Chondrocyte (in vitro differentiated cells): ENCODE results near the gene CLEC4E. TPM values are rescaled to one million over a fixed set of nuclear protein-coding genes. Genes with fewer than 3 reads are reported as not detected.
"Not testable (repeated sequence)": the region's sequence is repeated elsewhere in the genome, so short reads cannot be mapped to it uniquely, and the experiment has no call there.

Experiments
- DNase-seq: peaks from one replicate; pipeline ENCODE4 v3.0.0; 2021; ENCODE audit warnings: mixed read lengths, low spot score
- H3K27ac Mint-ChIP-seq: one replicate; pipeline ENCODE4 v1.8.0; 2021; ENCODE audit warnings: mild to moderate bottlenecking, moderate library complexity, mixed read lengths; ENCODE audit not compliant: unreplicated experiment
- H3K27me3 Mint-ChIP-seq: 2 replicates; pipeline ENCODE4 v1.8.0; 2021; ENCODE audit warnings: low read depth, mixed read lengths
- H3K36me3 Mint-ChIP-seq: 2 replicates; pipeline ENCODE4 v1.8.0; 2021; ENCODE audit warnings: low read depth, mixed read lengths
- H3K4me1 Mint-ChIP-seq: 2 replicates; pipeline ENCODE4 v1.8.0; 2021; ENCODE audit warnings: low read depth, mild to moderate bottlenecking, mixed read lengths
- H3K4me3 Mint-ChIP-seq: one replicate; pipeline ENCODE4 v1.8.0; 2021; ENCODE audit warnings: mild to moderate bottlenecking, moderate library complexity, mixed read lengths; ENCODE audit not compliant: unreplicated experiment
- H3K9me3 Mint-ChIP-seq: 2 replicates; pipeline ENCODE4 v1.8.0; 2021; ENCODE audit warnings: low read depth, mixed read lengths
- CTCF ChIP-seq: fragments of 200-600 bp; sonication (generic); IDR thresholded peaks from 2 replicates; pipeline ENCODE4 v1.5.0; 2021; ENCODE audit warnings: antibody characterized with exemption, mild to moderate bottlenecking, moderate library complexity
- total RNA-seq: library from RNA; stranded (reverse); gene quantifications from 3 replicates; pipeline ENCODE4 v1.2.1, GENCODE V29; 2021

The CLEC4E gene
- total RNA-seq, 1 donor from 2014 or later, result not detected

GRCh38 chr12:8541562-8541961, 857 bp upstream of the CLEC4E start:
- no peak for TF ChIP-seq CTCF
- Mint-ChIP-seq H3K27ac (peak overlapping the region; percentile 68), H3K36me3 (no peaks in the 10 kb centered on the region)

GRCh38 chr12:8537820-8538219, 2.9 kb downstream of the CLEC4E start:
- not testable (repeated sequence) for H3K36me3 Mint-ChIP-seq, H3K4me3 Mint-ChIP-seq, H3K4me1 Mint-ChIP-seq, H3K27ac Mint-ChIP-seq, DNase-seq, H3K9me3 Mint-ChIP-seq
- peaks cover 43% of the 10 kb centered on the region for H3K27me3 Mint-ChIP-seq
- TF ChIP-seq CTCF, result peak; percentile 69

More at GRCh38 chr12:8541562-8541961, 857 bp upstream of the CLEC4E start:
- DNase-seq, result no peak
- H3K9me3 Mint-ChIP-seq, result no peaks in the 10 kb centered on the region
- no peak overlapping the region for H3K4me3 Mint-ChIP-seq
- peaks cover 25% of the 10 kb centered on the region for H3K27me3 Mint-ChIP-seq
- peaks cover 10% of the 10 kb centered on the region for H3K4me1 Mint-ChIP-seq

GRCh38 chr12:8532045-8532444, 8.7 kb downstream of the CLEC4E start:
- Mint-ChIP-seq H3K4me3 (no peak overlapping the region), H3K27me3 (peaks cover 44% of the 10 kb centered on the region), H3K36me3 (no peaks in the 10 kb centered on the region), H3K9me3 (no peaks in the 10 kb centered on the region), H3K4me1 (no peaks in the 10 kb centered on the region), H3K27ac (no peak overlapping the region)
- no peak for DNase-seq
- TF ChIP-seq CTCF, result no peak

- Mint-ChIP-seq H3K27ac (no peak overlapping the region), H3K4me1 (no peaks in the 10 kb centered on the region), H3K36me3 (no peaks in the 10 kb centered on the region), H3K27me3 (peaks cover 28% of the 10 kb centered on the region), H3K4me3 (no peak overlapping the region), H3K9me3 (peaks cover 27% of the 10 kb centered on the region)
- no peak for TF ChIP-seq CTCF
- DNase-seq, result no peak
Measured at GRCh38 chr12:8527250-8528130, 13.2 kb downstream of the CLEC4E start.

GRCh38 chr12:8519171-8519570, 21.5 kb downstream of the CLEC4E start:
- Mint-ChIP-seq H3K9me3 (peaks cover 13% of the 10 kb centered on the region), H3K4me1 (no peaks in the 10 kb centered on the region), H3K27ac (no peak overlapping the region), H3K4me3 (no peak overlapping the region), H3K27me3 (peaks cover 26% of the 10 kb centered on the region), H3K36me3 (peaks cover 2% of the 10 kb centered on the region)
- DNase-seq, result no peak
- TF ChIP-seq CTCF, result no peak
